HL-60/S4 (cell line): ENCODE results near the gene ATXN2.

Experiments used
- in situ Hi-C: fragments of 300-500 bp; cut with MboI; formaldehyde crosslinking; loops from 2 replicates; pipeline ENCODE4 v1.14.3; 2022; ENCODE audit warnings: low sequenced_read_pairs

Gene ATXN2

GRCh38 chr12:111425655-111426054 is 173.5 kb downstream of the ATXN2 start:
- in situ Hi-C loops: no loop called here

GRCh38 chr12:111424793-111425251 is 174.3 kb downstream of the ATXN2 start:
- in situ Hi-C loops: no loop called here

DNA sequence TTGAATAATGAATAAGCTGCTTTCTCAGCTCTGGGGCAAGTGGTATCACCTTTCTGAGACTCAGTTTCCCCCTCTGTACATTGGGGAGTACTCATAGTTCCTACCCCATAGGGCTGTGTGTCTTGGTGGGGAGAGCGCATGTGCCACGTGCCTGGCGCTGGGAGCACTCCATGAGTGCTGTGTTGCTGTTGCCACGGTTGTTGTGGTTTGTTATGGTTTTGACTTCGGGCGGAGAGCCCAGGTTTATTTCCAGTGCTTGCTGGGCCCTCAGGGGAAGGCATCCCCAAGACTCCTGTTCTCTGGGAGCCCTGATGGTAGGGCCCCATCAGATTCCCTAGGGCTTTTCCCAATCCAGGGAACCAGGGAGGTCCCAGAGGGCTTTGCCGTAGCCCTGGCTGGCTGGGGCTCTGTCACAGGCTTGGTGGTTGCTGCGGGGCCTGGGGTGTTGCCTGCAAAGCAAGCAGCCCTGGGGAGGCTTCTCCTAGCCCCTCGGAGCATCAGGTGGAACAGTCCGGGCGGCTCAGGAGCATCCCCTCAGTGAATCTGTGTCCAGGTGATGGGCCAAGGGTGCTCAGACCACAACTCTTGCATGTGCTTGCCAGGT is 174.8 kb downstream of the ATXN2 start:
- in situ Hi-C loops: no loop called here

- in situ Hi-C loops: no loop called here
These were observed 178.6 kb downstream of the ATXN2 start for GRCh38 chr12:111420494-111420893.

- in situ Hi-C loops: no loop called here
These were observed 179.3 kb downstream of the ATXN2 start for GRCh38 chr12:111419784-111420183.

GRCh38 chr12:111418594-111418880 is 180.6 kb downstream of the ATXN2 start:
- in situ Hi-C loops: no loop called here

DNA sequence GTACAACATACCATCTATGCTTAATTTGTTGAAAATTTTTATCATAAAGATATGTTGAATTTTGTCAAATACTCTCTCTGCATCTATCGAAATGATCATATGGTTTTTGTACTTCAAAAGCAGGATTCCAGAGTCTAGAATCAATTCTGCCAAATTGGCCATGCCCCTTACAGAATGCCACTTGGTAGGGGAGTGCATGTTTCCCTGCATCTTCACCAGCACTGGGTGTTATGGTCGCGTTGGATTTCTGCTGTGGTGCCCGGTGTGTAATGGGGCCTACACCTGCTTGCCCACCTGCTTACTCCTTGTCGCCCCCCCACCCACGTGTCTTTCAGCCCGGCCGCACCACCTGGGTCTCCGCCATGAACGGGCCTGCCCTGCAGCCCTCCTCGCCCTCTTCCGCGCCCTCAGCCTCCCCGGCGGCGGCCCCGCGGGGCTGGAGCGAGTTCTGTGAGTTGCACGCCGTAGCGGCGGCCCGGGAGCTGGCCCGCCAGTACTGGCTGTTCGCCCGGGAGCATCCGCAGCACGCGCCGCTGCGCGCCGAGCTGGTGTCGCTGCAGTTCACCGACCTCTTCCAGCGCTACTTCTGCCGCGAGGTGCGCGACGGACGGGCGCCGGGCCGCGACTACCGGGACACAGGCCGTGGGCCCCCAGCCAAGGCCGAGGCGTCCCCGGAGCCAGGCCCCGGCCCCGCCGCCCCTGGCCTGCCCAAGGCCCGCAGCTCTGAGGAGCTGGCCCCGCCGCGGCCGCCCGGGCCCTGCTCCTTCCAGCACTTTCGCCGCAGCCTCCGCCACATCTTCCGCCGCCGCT is 181.1 kb downstream of the ATXN2 start:
- in situ Hi-C loops: no loop called here

DNA sequence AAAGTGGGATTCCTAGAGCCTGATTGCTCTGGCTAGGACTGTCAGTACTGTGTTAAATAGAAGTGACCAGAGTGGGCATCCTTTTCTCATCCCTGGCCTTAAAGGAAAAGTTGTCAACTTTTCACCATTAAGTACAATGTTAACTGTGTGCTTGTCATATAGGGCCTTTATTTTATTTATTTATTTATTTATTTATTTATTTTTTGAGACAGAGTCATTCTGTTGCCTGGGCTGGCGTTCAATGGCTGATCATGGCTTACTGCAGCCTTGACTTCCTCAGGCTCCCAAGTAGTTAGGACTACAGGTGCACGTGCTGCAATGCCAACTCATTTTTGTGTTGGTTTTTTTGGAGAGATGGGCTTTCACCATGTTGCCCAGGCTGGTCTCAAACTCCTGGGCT is 181.8 kb downstream of the ATXN2 start:
- in situ Hi-C loops: no loop called here

DNA sequence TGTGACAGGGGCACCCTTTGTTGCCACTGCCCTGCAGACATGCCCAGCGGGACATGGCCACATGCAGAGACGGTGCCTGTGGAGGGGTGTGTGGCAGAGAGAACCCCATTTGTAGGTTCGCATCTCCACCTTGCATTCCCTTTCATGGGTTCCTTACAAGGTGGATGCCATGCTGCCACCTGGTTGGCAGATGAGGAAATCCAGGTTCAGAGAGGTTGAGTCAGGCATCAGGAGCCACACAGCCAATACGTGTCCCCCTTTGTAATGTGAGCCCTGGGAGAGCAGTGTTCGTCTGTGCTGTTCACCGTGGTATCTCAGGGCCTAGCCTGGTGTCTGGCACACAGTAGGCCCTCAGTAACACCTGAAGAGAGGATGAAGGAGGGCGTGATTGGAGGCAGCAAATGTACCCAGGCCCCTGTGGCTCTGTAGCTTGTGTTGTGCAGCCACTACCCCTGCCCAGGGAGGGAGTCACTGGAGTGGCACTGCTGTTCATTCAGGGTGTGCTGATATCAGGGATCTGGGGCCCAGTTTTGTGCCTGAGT is 184.3 kb downstream of the ATXN2 start:
- in situ Hi-C loops: no loop called here

- in situ Hi-C loops: no loop called here
These were observed 185.6 kb downstream of the ATXN2 start for GRCh38 chr12:111413442-111414086.

GRCh38 chr12:111412830-111413441 is 186.2 kb downstream of the ATXN2 start:
- in situ Hi-C loops: no loop called here

DNA sequence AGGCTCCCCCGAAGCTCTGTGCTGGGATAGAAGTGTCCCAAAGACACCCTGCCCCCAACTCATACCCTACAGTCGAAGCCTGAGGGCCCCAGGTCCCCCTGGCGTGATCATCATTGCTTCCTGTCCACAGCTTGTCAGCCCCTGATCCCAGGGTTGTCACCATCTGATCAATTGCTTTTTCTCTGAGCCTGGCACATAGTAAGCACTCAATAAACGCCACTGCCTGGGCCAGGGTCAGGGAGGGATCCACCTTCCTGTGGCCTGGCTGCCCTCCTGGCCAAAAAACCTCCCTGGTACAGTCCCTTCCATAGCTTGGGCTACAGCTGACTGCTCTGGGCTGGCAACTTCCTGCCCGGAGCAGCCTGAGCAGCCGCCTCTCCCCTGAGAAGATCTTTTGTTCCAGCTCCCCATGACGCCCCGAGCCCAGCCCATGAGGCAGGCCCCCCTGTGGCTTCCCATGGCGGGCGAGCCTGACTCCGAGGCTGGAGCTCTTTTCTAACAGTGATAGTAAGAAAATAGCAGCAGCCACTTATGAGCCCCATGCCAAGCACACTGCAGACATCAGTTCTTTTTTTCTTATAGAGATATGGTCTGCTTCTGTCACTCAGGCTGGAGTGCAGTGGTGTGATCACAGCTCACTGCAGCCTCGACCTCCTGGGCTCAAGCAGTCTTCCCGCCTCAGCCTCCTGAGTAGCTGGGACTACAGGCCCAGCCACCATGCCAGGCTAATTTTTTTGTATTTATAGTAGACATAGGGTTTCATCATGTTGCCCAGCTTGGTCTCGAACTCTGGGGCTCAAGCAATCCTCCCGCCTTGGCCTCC is 186.9 kb downstream of the ATXN2 start:
- in situ Hi-C loops: no loop called here

DNA sequence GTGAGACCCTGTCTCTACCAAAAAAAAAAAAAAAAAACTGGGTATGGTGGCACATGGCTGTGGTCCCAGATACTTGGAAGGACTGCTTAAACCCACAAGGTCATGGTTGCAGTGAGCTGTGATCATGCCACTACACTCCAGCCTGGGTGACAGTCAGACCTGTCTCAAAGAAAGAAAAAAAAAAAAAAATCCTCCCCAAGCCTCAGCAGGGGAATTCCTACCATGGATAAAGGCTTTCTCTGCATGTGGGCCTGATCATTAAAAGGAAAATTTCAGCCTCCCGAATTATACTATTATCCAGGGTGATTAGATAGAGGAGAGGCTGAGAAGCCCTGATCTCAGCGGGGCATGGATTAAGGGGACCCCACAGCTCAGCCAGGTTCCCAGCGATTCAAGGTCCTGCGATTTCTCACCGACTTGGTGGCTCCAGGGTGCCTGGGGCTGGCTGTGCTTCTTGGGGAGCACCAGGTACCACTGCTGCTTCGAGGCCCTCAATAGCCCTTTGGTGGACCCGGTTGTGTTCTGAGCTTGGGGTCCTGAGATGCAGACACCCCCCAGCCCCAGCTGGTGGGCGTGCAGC is 187.8 kb downstream of the ATXN2 start:
- in situ Hi-C loops: no loop called here

DNA sequence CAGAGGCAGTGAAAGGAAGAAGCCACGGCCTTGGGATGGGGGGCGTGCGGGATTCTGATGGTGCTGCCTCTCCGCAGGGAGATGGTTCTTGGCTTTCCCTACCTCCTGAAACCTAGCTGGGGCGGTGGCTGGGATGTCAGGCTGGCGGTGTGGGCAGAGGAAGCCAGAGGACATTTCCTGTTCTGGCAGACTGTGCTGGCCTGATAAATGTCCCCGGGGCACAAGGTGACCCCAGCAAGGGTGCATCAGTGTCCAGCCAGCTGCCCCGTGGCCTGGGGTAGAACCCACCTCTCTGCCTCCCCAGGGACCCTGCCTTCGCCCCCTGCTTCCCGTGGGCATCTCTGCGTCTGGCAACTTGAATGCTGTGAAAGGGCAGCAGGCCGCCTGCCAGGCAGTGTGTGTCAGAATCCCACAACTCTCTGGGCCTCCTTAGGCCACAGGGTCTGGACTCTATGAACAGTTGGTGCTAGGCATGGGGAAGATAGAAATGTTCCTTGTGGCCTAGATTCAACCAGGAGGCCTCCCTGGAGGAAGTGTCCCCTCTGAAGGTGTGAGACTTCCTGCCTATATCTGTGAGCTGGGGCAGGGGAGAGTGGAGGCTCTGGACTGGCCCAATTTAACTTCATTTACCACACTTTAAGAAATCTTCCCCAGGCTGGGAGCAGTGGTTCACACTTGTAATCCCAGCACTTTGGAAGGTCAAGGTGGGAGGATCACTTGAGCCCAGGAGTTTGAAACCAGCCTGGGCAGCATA is 188.5 kb downstream of the ATXN2 start:
- in situ Hi-C loops: no loop called here

- in situ Hi-C loops: no loop called here
These were observed 189.2 kb downstream of the ATXN2 start for GRCh38 chr12:111409780-111410430.

DNA sequence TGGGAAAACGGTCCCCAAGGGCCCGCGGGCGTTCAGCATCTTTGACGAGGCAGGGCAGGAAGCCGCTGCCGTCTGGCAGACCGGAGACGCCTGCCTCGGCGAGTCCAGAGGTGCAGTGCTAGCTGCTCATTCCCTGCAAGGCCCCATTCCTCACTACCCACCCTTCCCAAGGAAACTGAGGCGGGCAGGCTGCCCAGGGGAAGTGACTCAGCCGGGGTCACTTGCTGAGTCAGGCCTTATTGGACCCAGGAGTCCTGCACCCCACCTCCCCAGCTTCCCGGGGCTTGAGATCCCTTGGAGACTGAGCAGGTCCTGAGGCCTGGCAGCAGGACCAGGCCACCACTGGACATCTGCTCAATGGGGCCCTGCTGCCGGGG is 189.7 kb downstream of the ATXN2 start:
- in situ Hi-C loops: no loop called here

DNA sequence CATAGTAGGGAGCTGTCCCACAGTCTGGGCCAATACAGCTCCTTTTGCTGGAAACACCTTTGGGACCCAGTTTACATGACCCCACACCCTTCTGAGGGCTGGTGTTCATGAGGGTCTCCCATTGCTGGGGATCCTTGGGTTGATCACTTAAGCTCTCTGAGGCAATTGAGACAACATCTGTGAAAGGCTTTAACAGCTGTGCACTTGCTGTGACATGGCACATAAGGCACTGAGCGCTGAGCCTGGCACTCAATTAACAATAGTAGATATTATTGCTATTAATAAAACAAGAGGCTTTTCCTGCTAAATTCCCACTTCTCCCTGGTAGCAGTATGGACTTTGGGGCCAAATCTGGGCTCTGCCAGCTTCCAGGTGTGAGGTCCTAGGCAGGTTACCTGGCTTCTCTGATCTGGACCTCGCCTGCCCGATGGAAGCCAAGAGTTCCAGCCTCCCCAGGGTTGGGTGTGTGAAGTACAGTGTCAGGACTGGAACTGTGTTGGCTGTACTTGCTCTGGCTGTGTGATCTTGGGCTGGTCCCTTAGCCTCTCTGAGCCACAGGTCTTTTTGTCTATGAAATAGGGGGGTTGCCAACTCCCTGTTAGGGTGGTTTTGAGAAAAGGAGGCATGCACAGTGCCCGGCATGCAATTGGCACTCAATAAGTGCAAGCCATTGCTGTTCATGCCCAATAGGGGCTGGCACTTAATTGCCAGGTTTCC is 190.3 kb downstream of the ATXN2 start:
- in situ Hi-C loops: no loop called here

DNA sequence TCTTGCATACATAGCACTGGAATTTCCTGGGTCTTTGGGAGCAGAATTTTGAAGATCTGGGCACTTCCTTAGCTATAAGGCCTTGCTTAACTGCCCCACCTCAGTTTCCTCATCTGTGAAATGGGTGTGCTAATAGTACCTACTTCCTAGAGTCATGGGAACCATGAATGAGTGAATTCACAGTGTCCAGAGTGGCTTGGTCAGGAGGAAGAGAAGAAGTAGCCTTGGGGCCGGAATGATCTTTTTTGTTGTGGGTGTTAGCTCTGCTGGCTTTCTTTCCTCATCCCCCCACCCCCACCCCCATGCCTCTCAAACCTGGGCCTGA is 191.0 kb downstream of the ATXN2 start:
- in situ Hi-C loops: no loop called here
